Thoracic aorta endothelial cell (primary cell): ENCODE data around the gene NMUR1. TPM values are rescaled to one million over a fixed set of nuclear protein-coding genes. Genes with fewer than 3 reads are reported as not detected.
A peak's percentile ranks its signal among the peaks of the same experiment; 100 is the strongest.

Experiments
- small RNA-seq: library from RNA; depleted of rRNA; stranded (forward); fragments of <200 nt; gene quantifications from one replicate; pipeline ENCODE3, GENCODE V24; 2012
- total RNA-seq: library from RNA; depleted of rRNA; stranded (reverse); fragments of >200 nt; gene quantifications from 2 replicates; pipeline ENCODE4 v1.2.3, GENCODE V29; 2012

Gene NMUR1, protein sequence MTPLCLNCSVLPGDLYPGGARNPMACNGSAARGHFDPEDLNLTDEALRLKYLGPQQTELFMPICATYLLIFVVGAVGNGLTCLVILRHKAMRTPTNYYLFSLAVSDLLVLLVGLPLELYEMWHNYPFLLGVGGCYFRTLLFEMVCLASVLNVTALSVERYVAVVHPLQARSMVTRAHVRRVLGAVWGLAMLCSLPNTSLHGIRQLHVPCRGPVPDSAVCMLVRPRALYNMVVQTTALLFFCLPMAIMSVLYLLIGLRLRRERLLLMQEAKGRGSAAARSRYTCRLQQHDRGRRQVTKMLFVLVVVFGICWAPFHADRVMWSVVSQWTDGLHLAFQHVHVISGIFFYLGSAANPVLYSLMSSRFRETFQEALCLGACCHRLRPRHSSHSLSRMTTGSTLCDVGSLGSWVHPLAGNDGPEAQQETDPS
- not detected in 2 replicates for total RNA-seq

GRCh38 chr2:231530099-231531011 is at the start of gene NMUR1:
Gene NMUR1, minus strand, starts transcription at chr2:231530445. Its CDS starts 84 bp downstream, at chr2:231530361.

Small RNAs within 50 kb of the gene (small RNA-seq; reads per million reads assigned to genes)
- gene RNU2-22P: 1.6 reads per million, percentile 40 among the genes with 10 or more reads in this experiment

Other genes with a start within 250 kb of the NMUR1 start
- gene B3GNT7, start 134.7 kb downstream of the NMUR1 start, total RNA-seq: 0.13 and 0.50 TPM in 2 replicates
- gene NCL, start 66.0 kb downstream of the NMUR1 start, total RNA-seq: 378 and 414 TPM in 2 replicates
- gene TEX44, start 62.4 kb upstream of the NMUR1 start, total RNA-seq: not detected in 2 replicates
- 1,813 and 1,929 TPM in 2 replicates for gene PTMA, start 178.1 kb upstream of the NMUR1 start, total RNA-seq